BE2C (cell line): ENCODE results near the gene IL10RA. TPM values are rescaled to one million over a fixed set of nuclear protein-coding genes. Genes with fewer than 3 reads are reported as not detected.

Experiments
- DNase-seq: peaks from one replicate; pipeline ENCODE4 v3.0.0-alpha.2; 2020
- H3K27me3 ChIP-seq: fragments of 250-450 bp; sonication (Bioruptor Pico); 2 replicates; pipeline ENCODE4 v1.5.1; 2020; ENCODE audit warnings: mild to moderate bottlenecking
- H3K36me3 ChIP-seq: fragments of 250-450 bp; sonication (Bioruptor Pico); 2 replicates; pipeline ENCODE4 v1.5.1; 2020; ENCODE audit warnings: mild to moderate bottlenecking
- H3K4me1 ChIP-seq: fragments of 250-450 bp; sonication (Bioruptor Pico); 2 replicates; pipeline ENCODE4 v1.5.1; 2020
- H3K4me3 ChIP-seq: 2 replicates; pipeline ENCODE4 v1.5.1; 2011; ENCODE audit warnings: low read depth, low read length
- H3K9me3 ChIP-seq: fragments of 250-450 bp; sonication (Bioruptor Pico); 2 replicates; pipeline ENCODE4 v1.5.1; 2020
- CTCF ChIP-seq: IDR thresholded peaks from 2 replicates; pipeline ENCODE4 v1.5.1; 2012; ENCODE audit warnings: mild to moderate bottlenecking, low read depth, low read length
- polyA plus RNA-seq: library from polyadenylated mRNA; unstranded; fragments of >200 nt; gene quantifications from one replicate; pipeline ENCODE4 v1.2.1, GENCODE V29; 2012; ENCODE audit warnings: low read depth, missing spikeins; ENCODE audit not compliant: insufficient read length, insufficient read depth

The IL10RA gene
- 0.32 TPM for polyA plus RNA-seq

- Histone ChIP-seq H3K9me3 (no peaks in the 10 kb centered on the region), H3K4me1 (no peaks in the 10 kb centered on the region), H3K4me3 (peak within 1 kb of the TSS; percentile 71), H3K27me3 (peaks cover 20% of the 10 kb centered on the region), H3K36me3 (no peaks in the 10 kb centered on the region)
- DNase-seq: peak; percentile 87
- no peak for TF ChIP-seq CTCF
These were observed at the start of gene IL10RA for GRCh38 chr11:117985953-117986887. TSS of gene IL10RA (plus strand) at chr11:117986394. CDS start at chr11:117986468, 74 bp downstream.

- Histone ChIP-seq H3K4me3 (no peak overlapping the region), H3K9me3 (no peaks in the 10 kb centered on the region), H3K36me3 (no peaks in the 10 kb centered on the region), H3K4me1 (no peaks in the 10 kb centered on the region; the same call in 1 of the 2 replicates), H3K27me3 (no peaks in the 10 kb centered on the region)
- TF ChIP-seq CTCF: no peak
- DNase-seq: no peak
These were observed 49.2 kb upstream of the IL10RA start for GRCh38 chr11:117936973-117937372.

GRCh38 chr11:117940736-117941135 is 45.5 kb upstream of the IL10RA start:
- no peaks in the 10 kb centered on the region for H3K36me3 ChIP-seq
- no peak for TF ChIP-seq CTCF
- H3K4me1 ChIP-seq: no peaks in the 10 kb centered on the region; the same call in 1 of the 2 replicates
- no peak overlapping the region for H3K4me3 ChIP-seq
- DNase-seq: no peak
- no peaks in the 10 kb centered on the region for H3K9me3 ChIP-seq
- no peaks in the 10 kb centered on the region for H3K27me3 ChIP-seq

GRCh38 chr11:117941163-117941707 is 45.0 kb upstream of the IL10RA start:
- Histone ChIP-seq H3K9me3 (no peaks in the 10 kb centered on the region), H3K27me3 (no peaks in the 10 kb centered on the region), H3K36me3 (no peaks in the 10 kb centered on the region), H3K4me3 (no peak overlapping the region), H3K4me1 (no peaks in the 10 kb centered on the region; the same call in 1 of the 2 replicates)
- no peak for TF ChIP-seq CTCF
- no peak for DNase-seq

GRCh38 chr11:117941976-117942654 is 44.1 kb upstream of the IL10RA start:
- Histone ChIP-seq H3K9me3 (no peaks in the 10 kb centered on the region), H3K36me3 (no peaks in the 10 kb centered on the region), H3K4me3 (no peak overlapping the region), H3K4me1 (no peaks in the 10 kb centered on the region; the same call in 1 of the 2 replicates), H3K27me3 (no peaks in the 10 kb centered on the region)
- DNase-seq: no peak
- no peak for TF ChIP-seq CTCF
